Measurements from ENCODE around the gene SMIM45.

DNA sequence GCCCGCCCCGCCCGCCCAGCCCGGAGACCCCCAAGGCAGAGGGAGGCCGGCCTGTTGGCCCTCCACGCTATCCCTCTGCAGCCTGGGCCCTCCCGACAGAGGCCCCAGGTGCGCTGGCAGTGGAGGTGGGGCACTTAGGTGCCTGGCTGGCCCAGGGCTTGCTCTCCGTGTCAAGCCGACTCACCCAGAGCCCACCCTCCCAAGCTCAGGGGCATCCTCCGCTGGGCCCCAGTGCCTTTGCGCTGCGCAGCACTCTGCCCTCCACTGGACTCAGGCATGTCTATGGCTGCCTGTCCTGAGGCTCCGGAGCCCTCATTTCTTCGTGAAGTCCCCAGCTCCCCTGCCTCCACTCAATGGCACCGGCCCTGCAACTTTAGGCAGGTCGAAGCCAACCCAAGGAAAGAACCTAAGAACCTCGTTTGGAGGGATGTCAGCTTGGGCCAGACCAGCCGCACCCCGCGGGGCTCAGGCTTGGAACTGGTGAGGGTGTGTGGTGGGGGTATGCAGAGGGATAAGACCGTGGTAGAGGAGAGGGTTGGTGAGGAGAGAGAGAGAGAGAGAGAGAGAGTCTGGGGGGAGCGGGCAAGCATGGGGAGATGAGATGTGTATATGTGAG lies 6.1 kb downstream of the SMIM45 start:
- TF ChIP-seq ZNF274 (IDR thresholded peaks at IDR 0.05; ENCODE audit: low read depth, low read length) (no peak), SUZ12 (IDR thresholded peaks at IDR 0.05; ENCODE audit: extremely low read depth, insufficient read depth, insufficient read length) (no peak), YY1 (IDR thresholded peaks at IDR 0.05; ENCODE audit: insufficient read depth, insufficient read length) (no peak)

Measured in NT2/D1 (cell line).